HepG2 (cell line): Measurements from ENCODE around the gene PPM1H. TPM values are rescaled to one million over a fixed set of nuclear protein-coding genes. Genes with fewer than 3 reads are reported as not detected.

Experiments used
- ATAC-seq: fragments of 200-7000 bp; cut with Tn5 transposase; 3 replicates; pipeline ENCODE4 v1.9.1; 2020; ENCODE audit warnings: mild to moderate bottlenecking, moderate library complexity
- BruUV-seq: library from RNA; stranded (reverse); fragments of 400-500 nt; replicated peaks from 2 replicates; lab custom pipeline; 2021; lab: Mats Ljungman, UMichigan
- CTCF ChIA-PET: fragments of 300-600 bp; formaldehyde crosslinking; extraction: SDS; loops from one replicate; lab custom pipeline; 2021; ENCODE audit warnings: low total read pairs, inconsistent platforms, low intra/inter-chr PET ratio; lab: Yijun Ruan, JAX
- POLR2A ChIA-PET: fragments of 350-600 bp; sonication (Branson Sonifier 250); formaldehyde crosslinking; loops from one replicate; lab custom pipeline; 2020; ENCODE audit warnings: antibody characterized with exemption, inconsistent platforms; lab: Yijun Ruan, JAX
- DNase-seq: peaks from one replicate; pipeline ENCODE4 v3.0.0-alpha.2; 2015; ENCODE audit warnings: low spot score
- FAIRE-seq: peaks from 3 replicates; lab custom pipeline; 2011; peaks lifted over from hg19 to GRCh38; lab: Jason Lieb, UNC
- H2AFZ ChIP-seq: one replicate; pipeline ENCODE4 v1.6.1; 2011; ENCODE audit warnings: low read length, inconsistent platforms
- H3K27ac ChIP-seq: fragments of 300-600 bp; 3 replicates; pipeline ENCODE4 v1.8.0; 2011; ENCODE audit warnings: mixed run types, mild to moderate bottlenecking, mixed read lengths, low read length, inconsistent platforms; ENCODE audit not compliant: insufficient read depth; ENCODE audit errors: extremely low read length
- H3K27me3 ChIP-seq, 2 experiments: fragments of 200-600 bp in 1 of 2; 2 replicates in 1 of 2; 3 replicates in 1 of 2; pipeline versions ENCODE4 v1.6.0 to v1.8.0; 2011; ENCODE audit warnings: low read length in 2 of 2, mild to moderate bottlenecking in 2 of 2, moderate library complexity in 2 of 2, inconsistent platforms in 1 of 2; ENCODE audit not compliant: insufficient read depth in 2 of 2, control insufficient read depth in 1 of 2
- H3K36me3 ChIP-seq, 2 experiments: fragments of 200-600 bp in 1 of 2; replicated peaks in 1 of 2; 2 replicates in 1 of 2; 3 replicates in 1 of 2; pipeline versions ENCODE4 v1.5.1 to v1.8.0; 2011; ENCODE audit warnings: low read length in 2 of 2, inconsistent platforms in 1 of 2; ENCODE audit not compliant: insufficient read depth in 2 of 2, control insufficient read depth in 1 of 2
- H3K4me1 ChIP-seq: 2 replicates; pipeline ENCODE4 v1.5.1; 2012; ENCODE audit warnings: low read length, inconsistent platforms; ENCODE audit not compliant: insufficient read depth
- H3K4me2 ChIP-seq: 2 replicates; pipeline ENCODE4 v1.6.0; 2011; ENCODE audit warnings: low read depth, low read length, inconsistent platforms
- H3K4me3 ChIP-seq, 3 experiments: fragments of 200-600 bp in 1 of 3; sonication (generic), shearing (Covaris generic) in 1 of 3; replicated peaks in 1 of 3; 2 replicates each; pipeline ENCODE4 v1.5.1; 2011 to 2016; ENCODE audit warnings: low read length in 3 of 3, inconsistent platforms in 2 of 3, low read depth in 2 of 3, mild to moderate bottlenecking in 2 of 3, control low read depth in 1 of 3, mixed read lengths in 1 of 3; ENCODE audit not compliant: insufficient read depth in 1 of 3
- H3K79me2 ChIP-seq: one replicate; pipeline ENCODE4 v1.6.1; 2011; ENCODE audit warnings: low read length, inconsistent platforms; ENCODE audit not compliant: insufficient read depth
- H3K9ac ChIP-seq: 2 replicates; pipeline ENCODE4 v1.6.0; 2011; ENCODE audit warnings: mild to moderate bottlenecking, low read depth, low read length, inconsistent platforms; ENCODE audit not compliant: insufficient read depth
- H3K9me3 ChIP-seq: 2 replicates; pipeline ENCODE4 v1.5.1; 2012; ENCODE audit warnings: mild to moderate bottlenecking, low read length
- H4K20me1 ChIP-seq: 2 replicates; pipeline ENCODE4 v1.6.0; 2011; ENCODE audit warnings: inconsistent platforms, mild to moderate bottlenecking, low read length, moderate library complexity; ENCODE audit not compliant: insufficient read depth
- CBX5 ChIP-seq: sonication (generic); formaldehyde crosslinking; IDR thresholded peaks from 2 replicates; pipeline ENCODE4 v1.4.0; 2020; ENCODE audit warnings: missing genetic modification reagents, borderline replicate concordance
- KLF12 ChIP-seq: sonication (generic); formaldehyde crosslinking; IDR thresholded peaks from 2 replicates; pipeline ENCODE4 v1.4.0; 2020; ENCODE audit warnings: missing genetic modification reagents, borderline replicate concordance
- SMARCC2 ChIP-seq: fragments of 450-650 bp; IDR thresholded peaks from 2 replicates; pipeline ENCODE4 v1.6.1; 2017; ENCODE audit warnings: antibody characterized with exemption, mild to moderate bottlenecking
- SRF ChIP-seq: IDR thresholded peaks from 2 replicates; pipeline ENCODE4 v1.6.1; 2011; ENCODE audit warnings: mild to moderate bottlenecking, low read depth, low read length, moderate library complexity
- ZNF230 ChIP-seq: sonication (generic); formaldehyde crosslinking; IDR thresholded peaks from 2 replicates; pipeline ENCODE4 v1.4.0; 2020; ENCODE audit warnings: mild to moderate bottlenecking, missing genetic modification reagents
- ZNF543 ChIP-seq: sonication (generic); formaldehyde crosslinking; IDR thresholded peaks from 2 replicates; pipeline ENCODE4 v1.4.0; 2020; ENCODE audit warnings: mild to moderate bottlenecking, missing genetic modification reagents
- ZNF7 ChIP-seq: IDR thresholded peaks from 2 replicates; pipeline ENCODE4 v1.6.1; 2016; ENCODE audit warnings: missing biosample characterization, missing genetic modification reagents
- ZSCAN9 ChIP-seq: IDR thresholded peaks from 2 replicates; pipeline ENCODE4 v1.6.1; 2016; ENCODE audit warnings: borderline replicate concordance
- WGBS: methylation state at CpG from one replicate; pipeline ENCODE4 v1.1.6; 2017; ENCODE audit warnings: low lambda C conversion rate; 5-methylcytosine and 5-hydroxymethylcytosine counted together
- in situ Hi-C: cut with HindIII; loops from 2 replicates; pipeline ENCODE4 v1.10.0; 2017; ENCODE audit warnings: low pct_unique_long_range_greater_than_20kb; ENCODE audit not compliant: extremely low pct_ligation_motif_present
- intact Hi-C: fragments of 100-400 bp; cut with micrococcal nuclease; formaldehyde crosslinking; loops from one replicate; pipeline ENCODE4 v1.10.0; 2022; ENCODE audit not compliant: unreplicated experiment
- polyA plus RNA-seq, 8 experiments: library from polyadenylated mRNA; depleted of rRNA in 3 of 8; stranded (reverse) in 7 of 8; unstranded in 1 of 8; fragments of >200 nt; fragmentation: Illumina TruSeq in 4 of 8; extraction: Trizol in 4 of 8; gene quantifications; 2 replicates each; pipeline versions ENCODE4 v1.2.1 to v1.2.3, GENCODE V29; 2011 to 2016; ENCODE audit warnings: low read depth in 4 of 8, missing spikeins in 1 of 8, mixed read lengths in 1 of 8; ENCODE audit not compliant: insufficient read depth in 1 of 8
- total RNA-seq, 5 experiments: library from RNA; depleted of rRNA; stranded (reverse); fragments of >200 nt; fragmentation: Illumina TruSeq; extraction: Trizol; gene quantifications; 2 replicates each; pipeline ENCODE4 v1.2.3, GENCODE V29; 2016; ENCODE audit warnings: low read depth in 1 of 5
- TF ChIP-seq, protein P1 (sequence below): sonication (generic); formaldehyde crosslinking; IDR thresholded peaks from 2 replicates; pipeline ENCODE4 v1.4.0; 2020; ENCODE audit warnings: mild to moderate bottlenecking, missing genetic modification reagents
- TF ChIP-seq, protein P2 (sequence below): sonication (generic); formaldehyde crosslinking; conservative IDR thresholded peaks from 2 replicates; pipeline ENCODE4 v1.5.0; 2020; ENCODE audit warnings: missing genetic modification reagents

The PPM1H gene
- total and polyA plus RNA-seq, 2 of the 13 experiments (the other 11 are each of a cell fraction or from before 2014, with no cell fraction given), result 29.1 to 38.1 TPM

- TF ChIP-seq, protein P1, sequence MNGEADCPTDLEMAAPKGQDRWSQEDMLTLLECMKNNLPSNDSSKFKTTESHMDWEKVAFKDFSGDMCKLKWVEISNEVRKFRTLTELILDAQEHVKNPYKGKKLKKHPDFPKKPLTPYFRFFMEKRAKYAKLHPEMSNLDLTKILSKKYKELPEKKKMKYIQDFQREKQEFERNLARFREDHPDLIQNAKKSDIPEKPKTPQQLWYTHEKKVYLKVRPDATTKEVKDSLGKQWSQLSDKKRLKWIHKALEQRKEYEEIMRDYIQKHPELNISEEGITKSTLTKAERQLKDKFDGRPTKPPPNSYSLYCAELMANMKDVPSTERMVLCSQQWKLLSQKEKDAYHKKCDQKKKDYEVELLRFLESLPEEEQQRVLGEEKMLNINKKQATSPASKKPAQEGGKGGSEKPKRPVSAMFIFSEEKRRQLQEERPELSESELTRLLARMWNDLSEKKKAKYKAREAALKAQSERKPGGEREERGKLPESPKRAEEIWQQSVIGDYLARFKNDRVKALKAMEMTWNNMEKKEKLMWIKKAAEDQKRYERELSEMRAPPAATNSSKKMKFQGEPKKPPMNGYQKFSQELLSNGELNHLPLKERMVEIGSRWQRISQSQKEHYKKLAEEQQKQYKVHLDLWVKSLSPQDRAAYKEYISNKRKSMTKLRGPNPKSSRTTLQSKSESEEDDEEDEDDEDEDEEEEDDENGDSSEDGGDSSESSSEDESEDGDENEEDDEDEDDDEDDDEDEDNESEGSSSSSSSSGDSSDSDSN, result peak; percentile 85
- TF ChIP-seq KLF12 (0 out of 2 replicates have a peak, but pooled peaks have one; percentile 16), SRF (peak; percentile 1; the same call in 1 of the 2 replicates), SMARCC2 (no peak)
- TF ChIP-seq, protein P2, sequence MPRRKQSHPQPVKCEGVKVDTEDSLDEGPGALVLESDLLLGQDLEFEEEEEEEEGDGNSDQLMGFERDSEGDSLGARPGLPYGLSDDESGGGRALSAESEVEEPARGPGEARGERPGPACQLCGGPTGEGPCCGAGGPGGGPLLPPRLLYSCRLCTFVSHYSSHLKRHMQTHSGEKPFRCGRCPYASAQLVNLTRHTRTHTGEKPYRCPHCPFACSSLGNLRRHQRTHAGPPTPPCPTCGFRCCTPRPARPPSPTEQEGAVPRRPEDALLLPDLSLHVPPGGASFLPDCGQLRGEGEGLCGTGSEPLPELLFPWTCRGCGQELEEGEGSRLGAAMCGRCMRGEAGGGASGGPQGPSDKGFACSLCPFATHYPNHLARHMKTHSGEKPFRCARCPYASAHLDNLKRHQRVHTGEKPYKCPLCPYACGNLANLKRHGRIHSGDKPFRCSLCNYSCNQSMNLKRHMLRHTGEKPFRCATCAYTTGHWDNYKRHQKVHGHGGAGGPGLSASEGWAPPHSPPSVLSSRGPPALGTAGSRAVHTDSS (CRISPR knock-in tag), result no peak
Observed at GRCh38 chr12:62631471-62632410, 303.2 kb downstream of the PPM1H start (continued).

DNA sequence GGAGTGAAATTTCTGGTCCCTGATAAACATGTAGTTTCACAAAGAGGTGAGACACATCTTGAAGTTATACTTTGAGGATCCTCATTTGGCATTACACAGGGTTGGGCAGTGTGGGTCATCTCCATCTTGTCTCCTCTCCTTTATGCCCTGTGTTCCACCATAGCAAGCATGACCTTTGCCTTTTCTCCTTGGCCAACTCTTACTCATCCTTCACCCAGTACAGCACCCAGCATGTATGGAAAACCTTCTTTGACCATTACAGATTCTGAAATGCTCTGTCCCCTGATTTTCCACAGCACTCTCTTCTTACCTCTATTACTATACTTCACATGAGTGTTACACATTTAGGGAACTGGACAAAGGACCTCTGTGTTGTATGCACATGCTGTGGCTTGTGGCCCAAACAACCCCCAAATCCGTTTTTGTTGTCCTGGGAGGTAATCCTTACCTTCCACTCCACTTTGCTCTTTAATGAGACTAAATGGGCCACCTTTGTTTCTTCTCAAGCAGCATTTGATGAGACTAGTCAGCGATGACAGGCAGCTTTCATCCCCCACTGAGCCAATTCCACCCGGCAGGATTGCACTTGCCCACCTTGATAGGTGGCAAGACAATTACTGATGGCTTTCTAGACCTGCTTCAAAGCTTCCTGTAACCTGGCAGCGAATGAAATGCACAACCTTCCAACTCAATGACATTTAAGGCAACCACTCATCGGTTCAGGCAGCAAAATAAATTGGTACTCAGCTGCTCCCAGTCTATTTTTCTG lies 304.8 kb downstream of the PPM1H start:
- H3K4me2 ChIP-seq, result no peak overlapping the region
- no peak overlapping the region for H3K27ac ChIP-seq
- WGBS, result 72% methylated on average over 5 of the region's 5 CpGs
- no peak for DNase-seq
- no peak for ATAC-seq
- H3K4me1 ChIP-seq, result peaks cover 43% of the 10 kb centered on the region
- no peaks in the 10 kb centered on the region for H3K79me2 ChIP-seq
- no peak overlapping the region for H2AFZ ChIP-seq
- H3K9me3 ChIP-seq, result no peaks in the 10 kb centered on the region
- H4K20me1 ChIP-seq, result no peaks in the 10 kb centered on the region
- TF ChIP-seq ZNF7 (CRISPR knock-in tag) (no peak), ZNF230 (CRISPR knock-in tag) (no peak), ZSCAN9 (CRISPR knock-in tag) (no peak), CBX5 (CRISPR knock-in tag) (no peak), ZNF543 (CRISPR knock-in tag) (no peak)
- TF ChIP-seq, all 625 proteins: peak for 0
- FAIRE-seq, result no peak
- Histone ChIP-seq H3K27me3 (no peaks in the 10 kb centered on the region; a peak in 1 of 5 replicates), H3K9ac (no peak overlapping the region), H3K4me3 (no peak overlapping the region), H3K36me3 (no peaks in the 10 kb centered on the region)
- ChIA-PET CTCF (no interaction called here), POLR2A (no interaction called here)
- no TSS peak for BruUV-seq
- in situ Hi-C loops, result no loop called here
- intact Hi-C loops, result no loop called here
